H54 (cell line): ENCODE measurements around the gene ALDH3A1.

Experiments
- DNase-seq: peaks from one replicate; pipeline ENCODE4 v3.0.0; 2011; ENCODE audit warnings: low spot score, mixed read lengths; ENCODE audit not compliant: insufficient read length
- FAIRE-seq: peaks from 3 replicates; lab custom pipeline; 2011; peaks lifted over from hg19 to GRCh38; lab: Jason Lieb, UNC
- POLR2A ChIP-seq: IDR thresholded peaks from 2 replicates; pipeline ENCODE4 v1.6.1; 2011; ENCODE audit warnings: low read depth, mild to moderate bottlenecking, low read length

The ALDH3A1 gene

GRCh38 chr17:19703828-19704613 is 44.1 kb downstream of the ALDH3A1 start:
- TF ChIP-seq POLR2A: no peak
- DNase-seq: no peak
- no peak for FAIRE-seq

GRCh38 chr17:19703106-19703827 is 44.8 kb downstream of the ALDH3A1 start:
- no peak for TF ChIP-seq POLR2A
- DNase-seq: no peak
- no peak for FAIRE-seq

- no peak for DNase-seq
- TF ChIP-seq POLR2A: no peak
- FAIRE-seq: no peak
Observed at GRCh38 chr17:19702217-19702641, 45.9 kb downstream of the ALDH3A1 start.
